ENCODE results near the gene MRPL55.

MRPL55 gene

DNA sequence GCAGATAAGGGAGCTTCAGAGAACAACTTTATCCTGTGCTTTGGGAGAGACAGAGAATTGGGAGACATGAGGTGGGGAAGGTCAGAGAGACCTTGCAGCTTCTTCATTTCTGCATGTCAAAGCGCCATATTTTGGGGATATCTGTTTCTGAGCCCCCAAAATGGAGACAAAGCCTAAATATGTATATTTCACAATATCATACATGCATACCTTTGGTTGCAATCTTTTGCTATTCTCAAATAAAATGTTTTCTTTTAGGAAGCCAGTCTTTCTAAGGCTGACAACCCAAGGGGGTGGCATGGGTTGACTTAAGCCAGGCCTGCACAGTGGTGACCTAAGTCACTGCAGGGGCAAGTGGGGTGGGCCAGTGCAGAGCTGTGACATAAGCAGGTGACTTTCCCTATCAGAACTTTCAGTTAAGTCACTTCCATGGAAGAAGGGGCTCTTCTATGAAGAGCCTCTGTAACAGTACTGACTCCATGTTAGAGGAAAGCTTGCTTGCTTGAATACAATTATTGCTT, 13.9 kb upstream of the MRPL55 start:
- Histone ChIP-seq H4K91ac (ENCODE audit: low read depth, low read length, poor library complexity) (no peak overlapping the region), H3K27ac (replicated peaks; ENCODE audit: low read length) (no peak overlapping the region), H2BK5ac (ENCODE audit: low read length) (no peak overlapping the region), H3K4me2 (ENCODE audit: insufficient read depth, low read length, poor library complexity, severe bottlenecking) (no peak overlapping the region), H3K4ac (ENCODE audit: low read length) (no peak overlapping the region), H2BK12ac (ENCODE audit: low read length) (no peak overlapping the region), H3K18ac (ENCODE audit: low read length) (no peak overlapping the region), H3K36me3 (replicated peaks in 1 of 2; ENCODE audit: control insufficient read depth in 2 of 2, insufficient read depth in 2 of 2, low read length in 2 of 2) (no peaks in the 10 kb centered on the region), H2AFZ (ENCODE audit: low read length) (no peak overlapping the region), H2AK5ac (ENCODE audit: low read depth, low read length) (no peak overlapping the region), H3K14ac (ENCODE audit: low read length) (no peak overlapping the region), H3K23ac (ENCODE audit: low read depth, low read length, poor library complexity) (no peak overlapping the region), H3K4me1 (ENCODE audit: control insufficient read depth in 2 of 2, insufficient read depth in 1 of 2, low read depth in 1 of 2, low read length in 2 of 2) (peaks cover 0 to 3% of the 10 kb centered on the region in 2 donors), H2BK120ac (ENCODE audit: low read depth, low read length) (no peak overlapping the region), H2BK15ac (ENCODE audit: low read length) (no peak overlapping the region), H3K4me3 (ENCODE audit: low read length in 2 of 2) (no peak overlapping the region), H3K27me3 (ENCODE audit: control insufficient read depth in 3 of 3, insufficient read depth in 3 of 3, low read depth in 1 of 3, low read length in 3 of 3) (peaks cover 0 to 3% (median 2%) of the 10 kb centered on the region in 3 experiments), H3K9me3 (replicated peaks in 1 of 2; ENCODE audit: control insufficient read depth in 2 of 2, insufficient read depth in 1 of 2, low read depth in 1 of 2, low read length in 2 of 2) (peaks cover 2 to 3% of the 10 kb centered on the region in 2 donors), H3K79me1 (ENCODE audit: low read depth, low read length) (no peaks in the 10 kb centered on the region), H3K9ac (ENCODE audit: low read depth, low read length, poor library complexity) (no peak overlapping the region), H4K8ac (ENCODE audit: low read depth, low read length) (no peak overlapping the region)
- WGBS, 2 donors (ENCODE audit: extremely low coverage in 2 of 2, insufficient read length in 2 of 2, insufficient replicate concordance in 1 of 2) = no CpG with 5 or more reads among the region's 1 CpG
- DNase-seq (ENCODE audit: low spot score) = no peak

DNA sequence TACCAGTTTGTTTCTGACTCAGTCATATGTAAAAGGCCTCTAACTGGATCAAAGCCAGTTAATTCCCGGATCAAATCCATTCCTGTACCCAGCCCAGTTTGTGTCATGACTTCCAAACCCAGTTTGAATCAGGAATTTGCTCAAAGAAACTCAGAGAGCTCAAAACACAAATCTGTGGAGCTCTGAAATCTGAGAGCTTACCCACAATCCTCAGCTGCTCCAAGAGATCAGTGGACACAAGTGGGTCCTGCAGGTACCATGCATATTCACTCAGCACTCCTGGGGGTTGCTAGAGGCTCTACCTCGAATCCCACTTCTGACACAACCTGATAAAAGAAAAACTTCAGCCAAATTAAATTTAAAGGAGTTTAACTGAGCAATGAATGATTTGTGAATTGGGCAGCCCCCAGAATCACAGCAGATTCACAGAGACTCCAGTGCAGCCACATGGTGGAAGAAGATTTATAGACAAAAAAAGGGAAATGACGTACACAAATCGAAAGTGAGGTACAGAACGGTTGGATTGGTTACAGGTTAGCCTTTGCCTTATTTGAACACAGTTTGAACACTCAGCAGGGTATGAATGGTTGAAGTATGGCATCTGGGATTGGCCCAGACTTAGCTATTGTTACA, 11.9 kb upstream of the MRPL55 start:
- H2BK12ac ChIP-seq (ENCODE audit: low read length) = no peak overlapping the region
- no peak overlapping the region for H2BK120ac ChIP-seq (ENCODE audit: low read depth, low read length)
- no peak overlapping the region for H3K9ac ChIP-seq (ENCODE audit: low read depth, low read length, poor library complexity)
- H4K91ac ChIP-seq (ENCODE audit: low read depth, low read length, poor library complexity) = no peak overlapping the region
- H3K9me3 ChIP-seq (replicated peaks in 1 of 2; ENCODE audit: control insufficient read depth in 2 of 2, insufficient read depth in 1 of 2, low read depth in 1 of 2, low read length in 2 of 2) = peaks cover 2 to 3% of the 10 kb centered on the region in 2 donors
- WGBS, 2 donors (ENCODE audit: extremely low coverage in 2 of 2, insufficient read length in 2 of 2, insufficient replicate concordance in 1 of 2) = no CpG with 5 or more reads among the region's 5 CpGs
- H3K4ac ChIP-seq (ENCODE audit: low read length) = no peak overlapping the region
- H3K18ac ChIP-seq (ENCODE audit: low read length) = no peak overlapping the region
- H3K27ac ChIP-seq (replicated peaks; ENCODE audit: low read length) = no peak overlapping the region
- no peak overlapping the region for H3K14ac ChIP-seq (ENCODE audit: low read length)
- H2BK15ac ChIP-seq (ENCODE audit: low read length) = no peak overlapping the region
- H2AFZ ChIP-seq (ENCODE audit: low read length) = no peak overlapping the region
- H3K4me1 ChIP-seq (ENCODE audit: control insufficient read depth in 2 of 2, insufficient read depth in 1 of 2, low read depth in 1 of 2, low read length in 2 of 2) = peaks cover 0 to 3% of the 10 kb centered on the region in 2 donors
- no peak overlapping the region for H3K4me2 ChIP-seq (ENCODE audit: insufficient read depth, low read length, poor library complexity, severe bottlenecking)
- H3K4me3 ChIP-seq (ENCODE audit: low read length in 2 of 2) = no peak overlapping the region
- no peak overlapping the region for H3K23ac ChIP-seq (ENCODE audit: low read depth, low read length, poor library complexity)
- no peak overlapping the region for H2BK5ac ChIP-seq (ENCODE audit: low read length)
- no peaks in the 10 kb centered on the region for H3K79me1 ChIP-seq (ENCODE audit: low read depth, low read length)
- no peak overlapping the region for H2AK5ac ChIP-seq (ENCODE audit: low read depth, low read length)
- no peaks in the 10 kb centered on the region for H3K36me3 ChIP-seq (replicated peaks in 1 of 2; ENCODE audit: control insufficient read depth in 2 of 2, insufficient read depth in 2 of 2, low read length in 2 of 2)
- H3K27me3 ChIP-seq (ENCODE audit: control insufficient read depth in 3 of 3, insufficient read depth in 3 of 3, low read depth in 1 of 3, low read length in 3 of 3) = peaks cover 0 to 3% (median 2%) of the 10 kb centered on the region in 3 experiments
- no peak overlapping the region for H4K8ac ChIP-seq (ENCODE audit: low read depth, low read length)
- DNase-seq (ENCODE audit: low spot score) = no peak

DNA sequence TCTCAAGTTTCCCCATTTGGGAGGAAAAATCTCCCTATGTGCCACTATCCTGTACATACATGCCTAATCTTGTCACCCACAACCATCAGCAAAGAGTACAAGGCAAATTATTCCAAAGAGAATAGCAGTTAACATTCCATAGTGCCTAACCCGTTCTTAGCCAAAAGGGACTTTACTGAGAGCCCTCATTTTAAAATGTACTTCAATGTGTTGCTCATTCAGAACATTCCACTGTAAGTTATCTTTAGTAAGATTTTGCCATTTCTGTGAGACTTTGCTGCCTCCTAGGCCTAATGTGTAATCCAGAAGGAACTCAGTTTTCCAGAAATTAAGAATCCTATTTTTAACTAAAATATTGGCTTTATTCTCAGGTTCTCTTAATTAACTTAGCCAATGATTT, 11.3 kb upstream of the MRPL55 start:
- peaks cover 2 to 3% of the 10 kb centered on the region in 2 donors for H3K9me3 ChIP-seq (replicated peaks in 1 of 2; ENCODE audit: control insufficient read depth in 2 of 2, insufficient read depth in 1 of 2, low read depth in 1 of 2, low read length in 2 of 2)
- H2BK5ac ChIP-seq (ENCODE audit: low read length) = no peak overlapping the region
- no peak overlapping the region for H3K9ac ChIP-seq (ENCODE audit: low read depth, low read length, poor library complexity)
- no peak overlapping the region for H3K14ac ChIP-seq (ENCODE audit: low read length)
- no CpG with 5 or more reads among the region's 1 CpG for WGBS, 2 donors (ENCODE audit: extremely low coverage in 2 of 2, insufficient read length in 2 of 2, insufficient replicate concordance in 1 of 2)
- no peak overlapping the region for H2BK12ac ChIP-seq (ENCODE audit: low read length)
- H3K36me3 ChIP-seq (replicated peaks in 1 of 2; ENCODE audit: control insufficient read depth in 2 of 2, insufficient read depth in 2 of 2, low read length in 2 of 2) = no peaks in the 10 kb centered on the region
- H2BK15ac ChIP-seq (ENCODE audit: low read length) = no peak overlapping the region
- no peak overlapping the region for H3K23ac ChIP-seq (ENCODE audit: low read depth, low read length, poor library complexity)
- H2AK5ac ChIP-seq (ENCODE audit: low read depth, low read length) = no peak overlapping the region
- no peak overlapping the region for H3K4ac ChIP-seq (ENCODE audit: low read length)
- H2AFZ ChIP-seq (ENCODE audit: low read length) = no peak overlapping the region
- H3K79me1 ChIP-seq (ENCODE audit: low read depth, low read length) = no peaks in the 10 kb centered on the region
- H2BK120ac ChIP-seq (ENCODE audit: low read depth, low read length) = no peak overlapping the region
- no peak overlapping the region for H4K8ac ChIP-seq (ENCODE audit: low read depth, low read length)
- no peak overlapping the region for H3K4me3 ChIP-seq (ENCODE audit: low read length in 2 of 2)
- peaks cover 0 to 3% (median 2%) of the 10 kb centered on the region in 3 experiments for H3K27me3 ChIP-seq (ENCODE audit: control insufficient read depth in 3 of 3, insufficient read depth in 3 of 3, low read depth in 1 of 3, low read length in 3 of 3)
- peaks cover 0 to under 1% of the 10 kb centered on the region in 2 donors for H3K4me1 ChIP-seq (ENCODE audit: control insufficient read depth in 2 of 2, insufficient read depth in 1 of 2, low read depth in 1 of 2, low read length in 2 of 2)
- no peak overlapping the region for H3K18ac ChIP-seq (ENCODE audit: low read length)
- no peak for DNase-seq (ENCODE audit: low spot score)
- no peak overlapping the region for H3K4me2 ChIP-seq (ENCODE audit: insufficient read depth, low read length, poor library complexity, severe bottlenecking)
- no peak overlapping the region for H3K27ac ChIP-seq (replicated peaks; ENCODE audit: low read length)
- no peak overlapping the region for H4K91ac ChIP-seq (ENCODE audit: low read depth, low read length, poor library complexity)

DNA sequence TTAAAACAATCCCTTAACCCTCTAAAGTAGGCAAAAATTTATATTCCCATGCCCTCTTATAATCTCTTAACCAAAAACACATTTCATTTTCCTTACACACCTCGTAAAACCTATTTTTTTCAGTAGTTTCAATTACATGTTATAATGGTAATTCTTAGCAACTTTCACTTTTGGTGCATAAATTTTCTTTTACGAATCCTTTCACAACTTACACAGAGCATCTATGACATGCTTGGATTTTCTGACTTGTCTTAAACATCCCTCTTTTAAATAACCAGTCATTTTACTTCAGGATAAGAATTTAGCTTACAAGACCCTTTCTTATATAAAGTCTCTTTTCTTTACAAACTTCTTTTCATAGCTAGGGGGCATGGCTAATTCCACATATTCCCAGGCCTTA, 8.9 kb upstream of the MRPL55 start:
- Histone ChIP-seq H4K91ac (ENCODE audit: low read depth, low read length, poor library complexity) (no peak overlapping the region), H2BK15ac (ENCODE audit: low read length) (no peak overlapping the region), H4K8ac (ENCODE audit: low read depth, low read length) (no peak overlapping the region), H3K4me3 (ENCODE audit: low read length in 2 of 2) (no peak overlapping the region), H3K27ac (replicated peaks; ENCODE audit: low read length) (no peak overlapping the region), H3K36me3 (replicated peaks in 1 of 2; ENCODE audit: control insufficient read depth in 2 of 2, insufficient read depth in 2 of 2, low read length in 2 of 2) (no peaks in the 10 kb centered on the region), H2BK5ac (ENCODE audit: low read length) (no peak overlapping the region), H3K23ac (ENCODE audit: low read depth, low read length, poor library complexity) (no peak overlapping the region), H3K27me3 (ENCODE audit: control insufficient read depth in 3 of 3, insufficient read depth in 3 of 3, low read depth in 1 of 3, low read length in 3 of 3) (peaks cover 0 to 3% (median 0%) of the 10 kb centered on the region in 3 experiments), H3K14ac (ENCODE audit: low read length) (no peak overlapping the region), H3K9me3 (replicated peaks in 1 of 2; ENCODE audit: control insufficient read depth in 2 of 2, insufficient read depth in 1 of 2, low read depth in 1 of 2, low read length in 2 of 2) (peaks cover 2 to 3% of the 10 kb centered on the region in 2 donors), H3K79me1 (ENCODE audit: low read depth, low read length) (no peaks in the 10 kb centered on the region), H3K4me2 (ENCODE audit: insufficient read depth, low read length, poor library complexity, severe bottlenecking) (no peak overlapping the region), H2AFZ (ENCODE audit: low read length) (no peak overlapping the region), H2BK12ac (ENCODE audit: low read length) (no peak overlapping the region), H3K4me1 (ENCODE audit: control insufficient read depth in 2 of 2, insufficient read depth in 1 of 2, low read depth in 1 of 2, low read length in 2 of 2) (no peaks in the 10 kb centered on the region), H3K9ac (ENCODE audit: low read depth, low read length, poor library complexity) (no peak overlapping the region), H3K18ac (ENCODE audit: low read length) (no peak overlapping the region), H2BK120ac (ENCODE audit: low read depth, low read length) (no peak overlapping the region), H3K4ac (ENCODE audit: low read length) (no peak overlapping the region), H2AK5ac (ENCODE audit: low read depth, low read length) (no peak overlapping the region)
- 100% methylated on average over 1 of the region's 2 CpGs for WGBS, 2 donors (ENCODE audit: extremely low coverage in 2 of 2, insufficient read length in 2 of 2, insufficient replicate concordance in 1 of 2)
- DNase-seq (ENCODE audit: low spot score) = no peak
